DMS79 (cell line): ENCODE results near the gene CNTNAP2.
"Not testable (repeated sequence)": the region's sequence is repeated elsewhere in the genome, so short reads cannot be mapped to it uniquely, and the experiment has no call there.

Source experiments
- DNase-seq: peaks from one replicate; lab custom pipeline; 2025; lab: John Stamatoyannopoulos, UW

CNTNAP2 gene

DNA sequence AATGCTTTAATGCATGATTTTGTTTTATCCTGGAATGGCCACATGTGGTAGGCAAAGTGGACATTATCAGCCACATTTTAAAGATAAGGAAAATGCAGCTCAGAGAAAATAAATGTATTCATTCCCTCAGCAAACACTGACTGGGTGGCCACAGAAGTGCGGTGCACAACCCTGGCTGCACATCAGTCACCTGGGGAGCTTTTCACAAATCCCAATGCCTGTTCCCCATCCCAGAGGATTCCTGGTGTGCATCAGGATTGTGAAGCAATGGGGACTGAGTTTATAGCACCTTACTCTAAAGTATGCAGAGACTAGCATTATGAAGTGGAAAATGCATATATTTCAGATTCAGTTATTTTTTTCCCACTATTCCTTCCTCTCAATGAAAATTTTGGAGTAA, 2280.5 kb downstream of the CNTNAP2 start:
- DNase-seq = no peak

- no peak for DNase-seq
Measured at GRCh38 chr7:148397551-148397950, 2280.9 kb downstream of the CNTNAP2 start.

DNA sequence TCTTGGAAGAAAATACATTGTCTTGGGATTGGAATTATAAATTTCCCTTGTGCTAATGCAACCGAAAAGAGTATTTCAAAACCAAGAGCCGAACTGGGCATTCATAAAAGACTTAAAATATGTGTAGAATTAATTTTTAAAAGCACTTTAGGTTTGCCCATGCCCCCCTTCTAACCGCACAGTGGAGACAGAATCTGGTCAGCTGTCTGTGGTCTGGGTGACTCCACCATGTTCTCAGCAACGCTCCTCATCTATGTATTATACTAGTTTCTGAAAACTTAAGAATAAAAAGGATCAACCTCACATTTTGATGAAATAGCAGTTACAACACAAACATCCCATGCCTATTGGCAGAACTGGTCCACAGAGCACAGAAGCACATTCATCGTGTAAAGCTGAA, 2281.4 kb downstream of the CNTNAP2 start:
- no peak for DNase-seq

DNA sequence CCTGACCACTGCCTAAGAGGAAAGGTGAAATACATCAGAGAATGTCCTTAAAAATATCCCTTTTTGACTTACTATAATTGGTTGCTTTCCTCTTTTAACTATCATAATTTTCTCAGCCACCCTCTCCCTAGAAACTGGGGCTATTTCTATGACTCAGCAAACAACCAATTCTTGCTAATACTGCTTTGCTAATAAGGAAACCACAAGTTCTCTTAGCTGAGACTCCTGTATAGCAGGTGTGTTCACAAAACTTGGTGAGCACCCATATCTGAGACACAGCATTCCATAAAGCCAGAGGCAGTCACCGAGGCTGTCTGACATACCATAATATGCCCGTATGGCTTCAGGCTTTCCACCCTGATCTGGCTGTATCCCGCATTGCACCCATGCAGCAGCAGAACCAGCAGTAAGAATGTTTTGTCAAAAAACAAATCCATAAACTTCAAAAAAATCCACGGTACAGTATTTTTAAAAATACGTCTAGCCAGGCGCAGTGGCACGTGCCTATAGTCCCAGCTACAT, 2282.3 kb downstream of the CNTNAP2 start:
- DNase-seq = no peak

- DNase-seq = no peak
Measured at GRCh38 chr7:148400101-148400500, 2283.5 kb downstream of the CNTNAP2 start.

- DNase-seq = no peak
Measured at GRCh38 chr7:148402159-148402558, 2285.6 kb downstream of the CNTNAP2 start.

- DNase-seq = no peak
Measured at GRCh38 chr7:148403466-148403993, 2286.9 kb downstream of the CNTNAP2 start.

GRCh38 chr7:148408307-148408706, 2291.7 kb downstream of the CNTNAP2 start:
- no peak for DNase-seq

DNA sequence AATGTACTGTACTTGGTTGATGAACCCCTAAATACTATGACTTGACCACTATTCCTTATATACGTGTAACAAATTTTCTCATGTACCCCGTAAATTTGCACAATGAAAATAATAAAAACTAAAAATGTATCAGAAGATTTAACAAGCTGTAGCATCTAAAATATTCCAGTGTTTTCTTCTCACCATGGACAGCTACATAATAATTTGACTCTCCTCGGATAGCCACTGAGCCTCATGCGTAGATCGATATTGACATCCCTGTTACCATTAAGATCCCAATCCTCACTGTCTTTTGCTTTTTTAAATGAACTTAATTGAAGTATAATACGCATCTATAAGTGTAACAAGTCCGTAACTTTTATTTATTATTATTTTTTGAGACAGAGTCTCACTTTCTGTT, 2294.3 kb downstream of the CNTNAP2 start:
- no peak for DNase-seq

DNA sequence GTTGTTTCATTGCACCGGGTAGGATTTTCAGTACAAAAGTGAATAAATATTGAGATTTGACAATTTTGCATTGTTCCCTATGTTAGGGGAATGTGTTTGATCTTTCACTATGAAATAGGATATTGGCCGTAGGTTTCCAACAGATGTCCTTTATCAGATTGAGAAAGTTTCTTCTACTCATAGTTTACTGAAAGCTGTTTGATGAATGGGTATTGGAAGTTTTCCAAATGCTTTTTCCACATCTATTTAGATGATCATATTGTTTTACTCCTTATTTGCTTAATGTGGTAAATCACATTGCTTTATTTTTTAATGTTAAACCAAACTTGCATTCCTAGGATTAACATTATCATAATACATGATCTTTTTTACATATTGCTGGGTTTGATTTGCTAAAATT, 2296.1 kb downstream of the CNTNAP2 start:
- DNase-seq = no peak

GRCh38 chr7:148419856-148420832, 2303.5 kb downstream of the CNTNAP2 start:
- DNase-seq = no peak

- DNase-seq = no peak
Measured at GRCh38 chr7:148422030-148422429, 2305.4 kb downstream of the CNTNAP2 start.

DNA sequence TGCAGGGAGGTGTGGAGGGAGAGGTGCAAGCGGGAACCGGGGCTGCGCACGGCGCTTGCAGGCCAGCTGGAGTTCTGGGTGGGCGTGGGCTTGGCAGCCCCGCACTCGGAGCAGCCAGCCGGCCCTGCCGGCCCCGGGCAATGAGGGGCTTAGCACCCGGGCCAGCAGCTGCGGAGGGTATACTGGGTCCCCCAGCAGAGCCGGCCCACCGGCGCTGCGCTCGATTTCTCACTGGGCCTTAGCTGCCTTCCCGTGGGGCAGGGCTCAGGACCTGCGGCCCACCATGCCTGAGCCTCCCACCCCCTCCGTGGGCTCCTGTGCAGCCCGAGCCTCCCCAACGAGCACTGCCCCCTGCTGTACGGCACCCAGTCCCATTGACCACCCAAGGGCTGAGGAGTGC, 2309.8 kb downstream of the CNTNAP2 start:
- DNase-seq = not testable (repeated sequence)

DNA sequence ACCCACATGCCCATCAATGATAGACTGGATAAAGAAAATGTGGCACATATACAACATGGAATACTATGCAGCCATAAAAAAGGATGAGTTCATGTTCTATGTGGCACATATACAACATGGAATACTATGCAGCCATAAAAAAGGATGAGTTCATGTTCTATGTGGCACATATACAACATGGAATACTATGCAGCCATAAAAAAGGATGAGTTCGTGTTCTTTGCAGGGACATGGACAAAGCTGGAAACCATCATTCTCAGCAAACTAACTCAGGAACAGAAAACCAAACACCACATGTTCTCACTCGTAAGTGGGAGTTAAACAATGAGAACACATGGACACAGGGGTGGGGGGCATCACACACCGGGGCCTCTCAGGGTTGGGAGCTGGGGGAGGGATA, 2314.1 kb downstream of the CNTNAP2 start:
- DNase-seq = not testable (repeated sequence)

GRCh38 chr7:148433521-148434180, 2317.1 kb downstream of the CNTNAP2 start:
- no peak for DNase-seq

DNA sequence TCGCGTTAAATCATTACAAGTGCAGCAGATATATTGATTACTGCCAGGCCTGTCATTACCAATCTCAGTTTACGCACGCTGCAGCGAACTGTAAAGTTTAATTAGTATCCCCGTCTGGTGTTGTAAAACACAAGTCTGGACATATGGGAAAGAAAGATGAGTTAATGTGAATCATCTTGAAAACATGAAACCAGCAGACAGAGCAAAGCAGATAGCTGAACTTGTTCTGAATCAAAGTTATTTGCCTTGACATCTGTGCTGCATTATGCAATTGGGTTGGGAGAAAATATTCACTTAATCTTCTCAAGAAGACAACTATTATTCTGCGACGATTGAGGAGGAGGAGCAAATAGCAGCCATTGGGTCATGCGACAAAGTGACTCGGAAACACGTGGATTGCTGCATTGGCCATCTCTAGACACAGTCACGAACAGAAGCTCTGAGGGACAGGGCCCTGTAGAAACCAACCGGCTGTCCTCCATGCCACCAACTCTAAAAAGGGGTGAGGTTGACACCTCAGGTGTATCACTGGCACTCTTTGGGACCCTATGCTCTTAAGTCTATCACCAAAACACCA, 2317.7 kb downstream of the CNTNAP2 start:
- no peak for DNase-seq

DNA sequence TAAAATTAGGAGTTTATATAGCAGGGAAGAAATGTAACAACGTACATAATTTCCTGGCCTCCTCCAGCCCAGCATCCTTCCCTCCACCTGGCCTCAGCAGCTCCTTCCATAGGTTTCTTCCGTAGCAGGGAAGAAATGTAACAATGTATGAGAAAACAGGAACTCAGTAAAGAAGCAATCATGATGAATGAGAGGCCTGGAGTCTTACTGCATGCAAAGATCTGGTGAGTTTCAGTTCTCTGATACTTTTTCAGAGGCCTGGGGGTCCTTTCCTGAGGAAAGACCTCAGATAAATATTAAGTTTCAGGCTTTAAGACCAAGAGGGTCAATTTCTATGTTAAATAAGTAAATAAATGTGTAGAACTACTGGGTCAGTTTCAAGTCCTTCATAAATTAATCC, 2318.3 kb downstream of the CNTNAP2 start:
- DNase-seq = no peak

- no peak for DNase-seq
Measured at GRCh38 chr7:148435715-148436114, 2319.1 kb downstream of the CNTNAP2 start.

GRCh38 chr7:148436135-148436534, 2319.5 kb downstream of the CNTNAP2 start:
- DNase-seq = no peak

- no peak for DNase-seq
Measured at GRCh38 chr7:148436571-148436970, 2320.0 kb downstream of the CNTNAP2 start.

DNA sequence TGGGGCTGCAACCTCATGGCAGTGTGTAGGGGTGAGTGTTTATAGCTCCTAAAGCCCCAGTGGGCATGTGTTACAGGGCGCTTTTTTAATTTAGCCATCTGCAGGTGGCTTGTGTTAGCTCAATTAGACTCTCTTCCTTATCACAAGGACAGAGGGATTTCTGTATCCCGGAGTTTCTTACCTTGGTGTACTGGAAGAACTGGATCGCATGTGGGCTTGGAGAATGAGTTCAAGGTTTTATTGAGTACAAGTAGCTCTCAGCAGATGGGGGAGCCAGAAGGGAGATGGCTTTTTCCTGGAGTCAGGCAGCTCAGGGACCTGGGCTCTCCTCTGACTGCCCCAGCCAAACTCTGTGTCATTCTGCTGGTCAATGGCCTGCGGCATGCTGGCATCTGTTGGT, 2320.4 kb downstream of the CNTNAP2 start:
- DNase-seq = no peak

DNA sequence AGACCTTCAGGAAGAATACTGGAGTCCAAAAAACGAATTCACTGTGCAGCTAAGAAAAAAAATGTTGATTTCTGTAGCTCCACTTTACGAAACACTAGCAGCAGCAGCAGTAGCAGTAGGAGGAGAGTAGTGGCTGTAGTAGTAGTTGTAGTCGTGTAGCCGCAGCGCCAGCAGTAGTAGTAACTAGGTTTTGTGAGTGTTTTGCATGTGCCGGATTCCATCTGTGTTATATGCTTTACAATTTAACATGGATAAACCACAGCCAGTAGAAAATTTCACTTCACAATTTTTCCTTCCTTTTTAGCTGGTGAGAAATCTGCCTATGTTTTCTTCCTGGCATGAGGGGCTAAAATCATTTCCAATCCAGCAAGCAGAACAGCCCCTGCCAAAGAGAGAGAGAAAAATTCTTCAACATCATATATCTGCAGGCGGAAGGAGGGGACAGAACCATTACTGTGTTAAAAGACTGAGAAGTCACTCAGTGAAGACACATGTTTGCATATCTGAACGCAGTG, 2325.6 kb downstream of the CNTNAP2 start:
- no peak for DNase-seq
